Measurements from ENCODE around the gene SPDYE3.

Gene SPDYE3

DNA sequence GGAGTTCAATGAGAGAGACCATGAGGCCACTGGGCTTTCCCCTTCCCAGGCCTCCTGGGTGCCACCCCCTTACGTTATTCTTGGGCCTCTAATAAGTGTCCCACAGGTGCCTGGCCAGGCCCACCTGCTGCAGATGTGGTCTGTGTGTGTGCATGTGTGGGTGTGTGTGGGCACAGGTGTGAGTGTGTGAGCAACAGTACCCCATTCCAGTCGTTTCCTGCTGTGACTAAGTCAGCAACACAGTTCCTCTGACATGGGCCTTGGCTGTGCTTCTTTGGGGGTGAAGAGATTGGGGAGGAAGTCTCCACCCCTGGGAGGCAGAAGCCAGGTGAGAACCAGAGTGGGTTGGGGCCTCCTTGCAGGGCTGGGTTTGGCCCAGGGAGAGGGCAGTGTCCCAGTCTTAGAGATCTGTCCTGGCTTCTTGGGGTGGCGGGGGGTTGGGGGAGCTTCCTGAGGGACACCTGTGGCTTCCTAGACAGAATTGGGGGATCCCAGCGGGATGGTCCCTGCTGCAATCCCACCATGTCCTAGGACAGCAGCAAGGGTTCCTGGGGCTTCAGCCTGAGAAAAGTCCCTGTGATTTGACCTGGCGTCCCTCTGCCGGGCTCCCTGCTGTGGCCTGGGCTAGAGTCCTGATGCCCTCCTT lies 46.3 kb downstream of the SPDYE3 start:
- H3K79me2 ChIP-seq (ENCODE audit: control insufficient read depth, insufficient read depth, low read length) = no peaks in the 10 kb centered on the region
- H3K79me1 ChIP-seq (ENCODE audit: low read length) = no peaks in the 10 kb centered on the region
- WGBS (ENCODE audit: extremely low coverage, insufficient coverage, low lambda C conversion rate) = no CpG with 5 or more reads among the region's 6 CpGs
- no peak overlapping the region for H2BK15ac ChIP-seq (replicated peaks; ENCODE audit: low read depth)
- H2BK5ac ChIP-seq (ENCODE audit: low read length) = no peak overlapping the region
- no peak overlapping the region for H3K18ac ChIP-seq (ENCODE audit: low read length)
- no peaks in the 10 kb centered on the region for H3K27me3 ChIP-seq (ENCODE audit: insufficient read depth, low read length, poor library complexity)
- no peak overlapping the region for H3K4me2 ChIP-seq (ENCODE audit: low read length)
- H3K9ac ChIP-seq (ENCODE audit: low read length) = no peak overlapping the region
- no peak for DNase-seq
- H4K8ac ChIP-seq (ENCODE audit: low read depth, low read length) = no peak overlapping the region
- H3K4me3 ChIP-seq (ENCODE audit: low read length) = no peak overlapping the region
- no peaks in the 10 kb centered on the region for H3K4me1 ChIP-seq (ENCODE audit: control insufficient read depth, low read depth, low read length)
- H3K56ac ChIP-seq (ENCODE audit: low read length) = no peak overlapping the region
- H3K23ac ChIP-seq (ENCODE audit: low read length) = no peak overlapping the region
- no peak overlapping the region for H4K5ac ChIP-seq (ENCODE audit: low read length)
- H2AK5ac ChIP-seq (ENCODE audit: low read length) = no peak overlapping the region
- no peak overlapping the region for H3K4ac ChIP-seq (ENCODE audit: low read depth, low read length)
- no peak overlapping the region for H2BK120ac ChIP-seq (ENCODE audit: low read depth, low read length)
- peaks cover 10% of the 10 kb centered on the region for H3K36me3 ChIP-seq (ENCODE audit: control insufficient read depth, insufficient read depth, low read length)
- H3K27ac ChIP-seq (ENCODE audit: low read depth, low read length) = no peak overlapping the region

DNA sequence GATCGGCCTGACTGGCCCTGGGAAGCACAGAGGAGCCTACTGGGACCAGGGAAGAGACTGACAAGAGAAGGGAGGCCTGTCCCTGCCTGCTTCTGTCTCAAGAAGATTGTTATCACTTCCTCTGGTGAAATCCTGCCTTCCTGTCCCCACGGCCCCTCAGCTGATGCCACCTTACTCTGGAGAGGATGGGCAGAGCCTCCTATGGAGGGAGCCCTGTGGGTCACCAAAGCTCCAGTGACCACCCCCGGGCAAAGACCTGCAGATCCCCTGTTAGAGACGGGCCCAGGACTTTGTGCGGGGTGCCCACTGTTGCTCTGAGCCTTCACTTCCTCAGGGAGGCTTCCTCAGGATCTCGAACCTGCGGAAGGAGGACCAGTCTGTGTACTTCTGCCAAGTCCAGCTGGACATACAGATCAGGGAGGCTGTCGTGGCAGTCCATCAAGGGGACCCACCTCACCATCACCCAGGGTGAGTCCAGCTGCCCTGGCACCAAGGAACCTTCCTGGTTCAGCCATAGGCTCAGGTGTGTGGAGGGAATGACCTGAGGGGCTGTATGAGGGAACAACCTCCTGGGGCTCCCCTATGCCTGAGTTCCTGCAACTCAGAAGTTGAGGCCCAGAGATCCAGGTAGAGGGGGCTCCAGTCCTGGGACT lies 49.0 kb downstream of the SPDYE3 start:
- H3K18ac ChIP-seq (ENCODE audit: low read length) = no peak overlapping the region
- H4K8ac ChIP-seq (ENCODE audit: low read depth, low read length) = no peak overlapping the region
- WGBS (ENCODE audit: extremely low coverage, insufficient coverage, low lambda C conversion rate) = no CpG with 5 or more reads among the region's 8 CpGs
- no peak overlapping the region for H3K9ac ChIP-seq (ENCODE audit: low read length)
- no peak overlapping the region for H2BK5ac ChIP-seq (ENCODE audit: low read length)
- no peak overlapping the region for H2BK15ac ChIP-seq (replicated peaks; ENCODE audit: low read depth)
- no peak overlapping the region for H3K4me2 ChIP-seq (ENCODE audit: low read length)
- no peak overlapping the region for H4K5ac ChIP-seq (ENCODE audit: low read length)
- H3K4me1 ChIP-seq (ENCODE audit: control insufficient read depth, low read depth, low read length) = no peaks in the 10 kb centered on the region
- H3K23ac ChIP-seq (ENCODE audit: low read length) = no peak overlapping the region
- no peak overlapping the region for H3K4ac ChIP-seq (ENCODE audit: low read depth, low read length)
- H3K36me3 ChIP-seq (ENCODE audit: control insufficient read depth, insufficient read depth, low read length) = peaks cover 10% of the 10 kb centered on the region
- no peak overlapping the region for H3K27ac ChIP-seq (ENCODE audit: low read depth, low read length)
- H3K27me3 ChIP-seq (ENCODE audit: insufficient read depth, low read length, poor library complexity) = no peaks in the 10 kb centered on the region
- H2BK120ac ChIP-seq (ENCODE audit: low read depth, low read length) = no peak overlapping the region
- no peak overlapping the region for H2AK5ac ChIP-seq (ENCODE audit: low read length)
- no peaks in the 10 kb centered on the region for H3K79me1 ChIP-seq (ENCODE audit: low read length)
- no peak overlapping the region for H3K4me3 ChIP-seq (ENCODE audit: low read length)
- DNase-seq = no peak
- no peak overlapping the region for H3K56ac ChIP-seq (ENCODE audit: low read length)
- H3K79me2 ChIP-seq (ENCODE audit: control insufficient read depth, insufficient read depth, low read length) = no peaks in the 10 kb centered on the region

- Histone ChIP-seq H3K36me3 (ENCODE audit: control insufficient read depth, insufficient read depth, low read length) (peaks cover 11% of the 10 kb centered on the region), H3K79me2 (ENCODE audit: control insufficient read depth, insufficient read depth, low read length) (no peaks in the 10 kb centered on the region)
Observed at GRCh38 chr7:100357131-100357561, 49.6 kb downstream of the SPDYE3 start.

GRCh38 chr7:100358027-100358856 lies 50.7 kb downstream of the SPDYE3 start, which contains the start of gene PILRB:
Gene PILRB, plus strand, starts transcription at chr7:100358117. Its CDS starts 186 bp downstream, at chr7:100358303.
- H2AK5ac ChIP-seq (ENCODE audit: low read length) = no peak within 1 kb of the TSS
- no peak within 1 kb of the TSS for H3K23ac ChIP-seq (ENCODE audit: low read length)
- H4K8ac ChIP-seq (ENCODE audit: low read depth, low read length) = no peak within 1 kb of the TSS
- no peak within 1 kb of the TSS for H4K5ac ChIP-seq (ENCODE audit: low read length)
- H3K79me2 ChIP-seq (ENCODE audit: control insufficient read depth, insufficient read depth, low read length) = no peaks in the 10 kb centered on the region
- peaks cover 13% of the 10 kb centered on the region for H3K36me3 ChIP-seq (ENCODE audit: control insufficient read depth, insufficient read depth, low read length)
- H3K4me3 ChIP-seq (ENCODE audit: low read length) = no peak within 1 kb of the TSS
- no peak within 1 kb of the TSS for H3K4ac ChIP-seq (ENCODE audit: low read depth, low read length)
- no peak within 1 kb of the TSS for H3K4me2 ChIP-seq (ENCODE audit: low read length)
- H3K79me1 ChIP-seq (ENCODE audit: low read length) = no peaks in the 10 kb centered on the region
- no peaks in the 10 kb centered on the region for H3K27me3 ChIP-seq (ENCODE audit: insufficient read depth, low read length, poor library complexity)
- no peak within 1 kb of the TSS for H3K18ac ChIP-seq (ENCODE audit: low read length)
- no peaks in the 10 kb centered on the region for H3K4me1 ChIP-seq (ENCODE audit: control insufficient read depth, low read depth, low read length)
- no peak within 1 kb of the TSS for H3K27ac ChIP-seq (ENCODE audit: low read depth, low read length)
- H3K56ac ChIP-seq (ENCODE audit: low read length) = no peak within 1 kb of the TSS
- H2BK120ac ChIP-seq (ENCODE audit: low read depth, low read length) = no peak within 1 kb of the TSS
- no peak within 1 kb of the TSS for H2BK5ac ChIP-seq (ENCODE audit: low read length)
- H3K9ac ChIP-seq (ENCODE audit: low read length) = no peak within 1 kb of the TSS
- no peak for DNase-seq
- no peak within 1 kb of the TSS for H2BK15ac ChIP-seq (replicated peaks; ENCODE audit: low read depth)
- no CpG with 5 or more reads among the region's 11 CpGs for WGBS (ENCODE audit: extremely low coverage, insufficient coverage, low lambda C conversion rate)

More at GRCh38 chr7:100357131-100357561, 49.6 kb downstream of the SPDYE3 start:
- Histone ChIP-seq H3K4ac (ENCODE audit: low read depth, low read length) (no peak overlapping the region), H3K18ac (ENCODE audit: low read length) (no peak overlapping the region), H3K56ac (ENCODE audit: low read length) (no peak overlapping the region), H4K5ac (ENCODE audit: low read length) (no peak overlapping the region), H3K23ac (ENCODE audit: low read length) (no peak overlapping the region), H4K8ac (ENCODE audit: low read depth, low read length) (no peak overlapping the region), H3K9ac (ENCODE audit: low read length) (no peak overlapping the region), H2AK5ac (ENCODE audit: low read length) (no peak overlapping the region), H2BK120ac (ENCODE audit: low read depth, low read length) (no peak overlapping the region), H2BK5ac (ENCODE audit: low read length) (no peak overlapping the region), H3K79me1 (ENCODE audit: low read length) (no peaks in the 10 kb centered on the region), H3K4me3 (ENCODE audit: low read length) (no peak overlapping the region), H2BK15ac (replicated peaks; ENCODE audit: low read depth) (no peak overlapping the region), H3K27ac (ENCODE audit: low read depth, low read length) (no peak overlapping the region), H3K27me3 (ENCODE audit: insufficient read depth, low read length, poor library complexity) (no peaks in the 10 kb centered on the region), H3K4me2 (ENCODE audit: low read length) (no peak overlapping the region), H3K4me1 (ENCODE audit: control insufficient read depth, low read depth, low read length) (no peaks in the 10 kb centered on the region)
- DNase-seq = no peak
- no CpG with 5 or more reads among the region's 6 CpGs for WGBS (ENCODE audit: extremely low coverage, insufficient coverage, low lambda C conversion rate)

GRCh38 chr7:100358857-100359212 lies 51.3 kb downstream of the SPDYE3 start:
- H3K9ac ChIP-seq (ENCODE audit: low read length) = no peak overlapping the region
- H3K23ac ChIP-seq (ENCODE audit: low read length) = no peak overlapping the region
- no peaks in the 10 kb centered on the region for H3K79me1 ChIP-seq (ENCODE audit: low read length)
- no peak overlapping the region for H3K27ac ChIP-seq (ENCODE audit: low read depth, low read length)
- no peak overlapping the region for H2BK5ac ChIP-seq (ENCODE audit: low read length)
- H3K18ac ChIP-seq (ENCODE audit: low read length) = no peak overlapping the region
- WGBS (ENCODE audit: extremely low coverage, insufficient coverage, low lambda C conversion rate) = no CpG with 5 or more reads among the region's 8 CpGs
- no peaks in the 10 kb centered on the region for H3K79me2 ChIP-seq (ENCODE audit: control insufficient read depth, insufficient read depth, low read length)
- H2AK5ac ChIP-seq (ENCODE audit: low read length) = no peak overlapping the region
- no peak overlapping the region for H4K5ac ChIP-seq (ENCODE audit: low read length)
- H3K4me3 ChIP-seq (ENCODE audit: low read length) = no peak overlapping the region
- no peaks in the 10 kb centered on the region for H3K27me3 ChIP-seq (ENCODE audit: insufficient read depth, low read length, poor library complexity)
- H3K4ac ChIP-seq (ENCODE audit: low read depth, low read length) = no peak overlapping the region
- no peak overlapping the region for H2BK15ac ChIP-seq (replicated peaks; ENCODE audit: low read depth)
- peaks cover 13% of the 10 kb centered on the region for H3K36me3 ChIP-seq (ENCODE audit: control insufficient read depth, insufficient read depth, low read length)
- H3K56ac ChIP-seq (ENCODE audit: low read length) = no peak overlapping the region
- no peaks in the 10 kb centered on the region for H3K4me1 ChIP-seq (ENCODE audit: control insufficient read depth, low read depth, low read length)
- no peak overlapping the region for H4K8ac ChIP-seq (ENCODE audit: low read depth, low read length)
- no peak for DNase-seq
- no peak overlapping the region for H3K4me2 ChIP-seq (ENCODE audit: low read length)
- H2BK120ac ChIP-seq (ENCODE audit: low read depth, low read length) = no peak overlapping the region
